Measurements from ENCODE around the gene FANCG. TPM values are rescaled to one million over a fixed set of nuclear protein-coding genes. Genes with fewer than 3 reads are reported as not detected.

Gene FANCG
- total and polyA plus RNA-seq, 2 of the 8 experiments (the other 6 are each of a cell fraction or from before 2014, with no cell fraction given): 66.6 to 87.1 TPM

DNA sequence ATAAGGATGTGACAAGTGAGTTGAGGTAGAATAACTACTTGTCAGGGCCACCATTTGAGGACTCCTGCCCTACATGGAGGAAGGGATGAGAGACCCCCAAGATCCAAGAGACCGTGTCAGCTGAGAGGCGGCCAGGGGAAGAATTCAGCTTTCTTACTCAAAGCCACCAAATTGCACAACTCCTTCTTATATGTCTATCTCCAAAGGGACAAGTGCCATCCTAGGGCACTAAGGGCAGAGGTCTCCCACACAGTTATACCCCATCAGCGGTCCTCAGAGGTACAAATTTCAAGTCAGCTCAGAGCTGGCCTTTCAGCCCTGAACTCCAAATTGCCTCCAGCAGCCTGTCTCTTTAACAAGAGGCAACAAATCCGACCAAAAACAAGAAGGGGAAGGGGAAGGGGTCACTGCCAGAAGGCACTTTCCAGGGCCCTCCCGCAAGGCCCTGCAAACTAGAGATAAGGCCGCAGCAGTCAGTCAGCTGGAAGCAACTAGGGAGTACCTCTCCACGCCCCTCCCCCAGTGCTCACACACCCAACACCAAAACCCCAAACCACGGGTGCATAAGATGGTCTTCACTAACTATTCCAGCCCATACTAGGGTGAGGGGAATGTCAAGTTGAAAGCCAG lies 29.3 kb upstream of the FANCG start (continued):
- TF ChIP-seq SAP30 (IDR thresholded peaks at IDR 0.05; ENCODE audit: insufficient read depth, insufficient replicate concordance, low read length) (no peak), ZNF274 (IDR thresholded peaks at IDR 0.05; ENCODE audit: borderline replicate concordance, extremely low read depth, low read length) (no peak), BCL11A (IDR thresholded peaks at IDR 0.05; ENCODE audit: low read depth in 2 of 2, low read length in 2 of 2) (no peak), SP4 (IDR thresholded peaks at IDR 0.05; ENCODE audit: low read length) (no peak), POU5F1 (IDR thresholded peaks at IDR 0.05; ENCODE audit: low read depth, low read length) (no peak), USF2 (IDR thresholded peaks at IDR 0.05; ENCODE audit: low read length) (no peak), RNF2 (IDR thresholded peaks at IDR 0.05; ENCODE audit: borderline replicate concordance, low read depth, low read length, missing control alignments, poor library complexity, severe bottlenecking) (no peak)
- TF ChIP-seq, protein P1, sequence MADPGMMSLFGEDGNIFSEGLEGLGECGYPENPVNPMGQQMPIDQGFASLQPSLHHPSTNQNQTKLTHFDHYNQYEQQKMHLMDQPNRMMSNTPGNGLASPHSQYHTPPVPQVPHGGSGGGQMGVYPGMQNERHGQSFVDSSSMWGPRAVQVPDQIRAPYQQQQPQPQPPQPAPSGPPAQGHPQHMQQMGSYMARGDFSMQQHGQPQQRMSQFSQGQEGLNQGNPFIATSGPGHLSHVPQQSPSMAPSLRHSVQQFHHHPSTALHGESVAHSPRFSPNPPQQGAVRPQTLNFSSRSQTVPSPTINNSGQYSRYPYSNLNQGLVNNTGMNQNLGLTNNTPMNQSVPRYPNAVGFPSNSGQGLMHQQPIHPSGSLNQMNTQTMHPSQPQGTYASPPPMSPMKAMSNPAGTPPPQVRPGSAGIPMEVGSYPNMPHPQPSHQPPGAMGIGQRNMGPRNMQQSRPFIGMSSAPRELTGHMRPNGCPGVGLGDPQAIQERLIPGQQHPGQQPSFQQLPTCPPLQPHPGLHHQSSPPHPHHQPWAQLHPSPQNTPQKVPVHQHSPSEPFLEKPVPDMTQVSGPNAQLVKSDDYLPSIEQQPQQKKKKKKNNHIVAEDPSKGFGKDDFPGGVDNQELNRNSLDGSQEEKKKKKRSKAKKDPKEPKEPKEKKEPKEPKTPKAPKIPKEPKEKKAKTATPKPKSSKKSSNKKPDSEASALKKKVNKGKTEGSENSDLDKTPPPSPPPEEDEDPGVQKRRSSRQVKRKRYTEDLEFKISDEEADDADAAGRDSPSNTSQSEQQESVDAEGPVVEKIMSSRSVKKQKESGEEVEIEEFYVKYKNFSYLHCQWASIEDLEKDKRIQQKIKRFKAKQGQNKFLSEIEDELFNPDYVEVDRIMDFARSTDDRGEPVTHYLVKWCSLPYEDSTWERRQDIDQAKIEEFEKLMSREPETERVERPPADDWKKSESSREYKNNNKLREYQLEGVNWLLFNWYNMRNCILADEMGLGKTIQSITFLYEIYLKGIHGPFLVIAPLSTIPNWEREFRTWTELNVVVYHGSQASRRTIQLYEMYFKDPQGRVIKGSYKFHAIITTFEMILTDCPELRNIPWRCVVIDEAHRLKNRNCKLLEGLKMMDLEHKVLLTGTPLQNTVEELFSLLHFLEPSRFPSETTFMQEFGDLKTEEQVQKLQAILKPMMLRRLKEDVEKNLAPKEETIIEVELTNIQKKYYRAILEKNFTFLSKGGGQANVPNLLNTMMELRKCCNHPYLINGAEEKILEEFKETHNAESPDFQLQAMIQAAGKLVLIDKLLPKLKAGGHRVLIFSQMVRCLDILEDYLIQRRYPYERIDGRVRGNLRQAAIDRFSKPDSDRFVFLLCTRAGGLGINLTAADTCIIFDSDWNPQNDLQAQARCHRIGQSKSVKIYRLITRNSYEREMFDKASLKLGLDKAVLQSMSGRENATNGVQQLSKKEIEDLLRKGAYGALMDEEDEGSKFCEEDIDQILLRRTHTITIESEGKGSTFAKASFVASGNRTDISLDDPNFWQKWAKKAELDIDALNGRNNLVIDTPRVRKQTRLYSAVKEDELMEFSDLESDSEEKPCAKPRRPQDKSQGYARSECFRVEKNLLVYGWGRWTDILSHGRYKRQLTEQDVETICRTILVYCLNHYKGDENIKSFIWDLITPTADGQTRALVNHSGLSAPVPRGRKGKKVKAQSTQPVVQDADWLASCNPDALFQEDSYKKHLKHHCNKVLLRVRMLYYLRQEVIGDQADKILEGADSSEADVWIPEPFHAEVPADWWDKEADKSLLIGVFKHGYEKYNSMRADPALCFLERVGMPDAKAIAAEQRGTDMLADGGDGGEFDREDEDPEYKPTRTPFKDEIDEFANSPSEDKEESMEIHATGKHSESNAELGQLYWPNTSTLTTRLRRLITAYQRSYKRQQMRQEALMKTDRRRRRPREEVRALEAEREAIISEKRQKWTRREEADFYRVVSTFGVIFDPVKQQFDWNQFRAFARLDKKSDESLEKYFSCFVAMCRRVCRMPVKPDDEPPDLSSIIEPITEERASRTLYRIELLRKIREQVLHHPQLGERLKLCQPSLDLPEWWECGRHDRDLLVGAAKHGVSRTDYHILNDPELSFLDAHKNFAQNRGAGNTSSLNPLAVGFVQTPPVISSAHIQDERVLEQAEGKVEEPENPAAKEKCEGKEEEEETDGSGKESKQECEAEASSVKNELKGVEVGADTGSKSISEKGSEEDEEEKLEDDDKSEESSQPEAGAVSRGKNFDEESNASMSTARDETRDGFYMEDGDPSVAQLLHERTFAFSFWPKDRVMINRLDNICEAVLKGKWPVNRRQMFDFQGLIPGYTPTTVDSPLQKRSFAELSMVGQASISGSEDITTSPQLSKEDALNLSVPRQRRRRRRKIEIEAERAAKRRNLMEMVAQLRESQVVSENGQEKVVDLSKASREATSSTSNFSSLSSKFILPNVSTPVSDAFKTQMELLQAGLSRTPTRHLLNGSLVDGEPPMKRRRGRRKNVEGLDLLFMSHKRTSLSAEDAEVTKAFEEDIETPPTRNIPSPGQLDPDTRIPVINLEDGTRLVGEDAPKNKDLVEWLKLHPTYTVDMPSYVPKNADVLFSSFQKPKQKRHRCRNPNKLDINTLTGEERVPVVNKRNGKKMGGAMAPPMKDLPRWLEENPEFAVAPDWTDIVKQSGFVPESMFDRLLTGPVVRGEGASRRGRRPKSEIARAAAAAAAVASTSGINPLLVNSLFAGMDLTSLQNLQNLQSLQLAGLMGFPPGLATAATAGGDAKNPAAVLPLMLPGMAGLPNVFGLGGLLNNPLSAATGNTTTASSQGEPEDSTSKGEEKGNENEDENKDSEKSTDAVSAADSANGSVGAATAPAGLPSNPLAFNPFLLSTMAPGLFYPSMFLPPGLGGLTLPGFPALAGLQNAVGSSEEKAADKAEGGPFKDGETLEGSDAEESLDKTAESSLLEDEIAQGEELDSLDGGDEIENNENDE (IDR thresholded peaks at IDR 0.05; ENCODE audit: insufficient replicate concordance, low read length): no peak

Data from H1 (cell line).